K562 (cell line): ENCODE measurements around the gene ANAPC2. TPM values are rescaled to one million over a fixed set of nuclear protein-coding genes. Genes with fewer than 3 reads are reported as not detected.

Experiments used
- ATAC-seq: fragments of 200-7000 bp; cut with Tn5 transposase; 3 replicates; pipeline ENCODE4 v1.9.1; 2020; ENCODE audit warnings: moderate library complexity
- BruUV-seq: library from RNA; stranded (reverse); fragments of 400-500 nt; replicated peaks from 2 replicates; lab custom pipeline; 2021; lab: Mats Ljungman, UMichigan
- CTCF ChIA-PET: fragments of 300-600 bp; formaldehyde crosslinking; extraction: SDS; loops from one replicate; lab custom pipeline; 2021; ENCODE audit warnings: low intra/inter-chr PET ratio; lab: Yijun Ruan, JAX
- POLR2A ChIA-PET: fragments of 300-600, 350-650 bp; sonication (Branson Sonifier 250); formaldehyde crosslinking; extraction: SDS; loops from one replicate; lab custom pipeline; 2021; ENCODE audit warnings: antibody characterized with exemption, inconsistent platforms; lab: Yijun Ruan, JAX
- DNase-seq, 4 experiments: peaks; one replicate each; pipeline versions ENCODE4 v3.0.0 to v3.0.0-alpha.2; 2011 to 2018; ENCODE audit warnings: low spot score in 3 of 4, mixed read lengths in 3 of 4; ENCODE audit errors: extremely low read depth in 1 of 4
- FAIRE-seq: peaks from 2 replicates; lab custom pipeline; 2011; peaks lifted over from hg19 to GRCh38; lab: Jason Lieb, UNC
- H2AFZ ChIP-seq: 2 replicates; pipeline ENCODE4 v1.6.0; 2011; ENCODE audit warnings: low read depth, low read length, control low read depth, inconsistent platforms
- H3K27ac ChIP-seq: fragments of 200-600 bp; 3 replicates; pipeline ENCODE4 v1.8.0; 2011; ENCODE audit warnings: low read depth, mild to moderate bottlenecking, control low read depth, inconsistent platforms, low read length, moderate library complexity, mixed read lengths; ENCODE audit errors: extremely low read depth
- H3K27me3 ChIP-seq, 2 experiments: fragments of 300-600 bp in 1 of 2; 2 replicates in 1 of 2; 3 replicates in 1 of 2; pipeline versions ENCODE4 v1.6.0 to v1.8.0; 2011; ENCODE audit warnings: inconsistent platforms in 2 of 2, low read length in 2 of 2, mild to moderate bottlenecking in 1 of 2, mixed read lengths in 1 of 2, moderate library complexity in 1 of 2; ENCODE audit not compliant: control insufficient read depth in 2 of 2, insufficient read depth in 2 of 2
- H3K36me3 ChIP-seq: fragments of 300-600 bp; 3 replicates; pipeline ENCODE4 v1.8.0; 2011; ENCODE audit warnings: mild to moderate bottlenecking, low read length, inconsistent platforms; ENCODE audit not compliant: control insufficient read depth, insufficient read depth
- H3K4me1 ChIP-seq, 2 experiments: fragments of 200-600 bp in 1 of 2; replicated peaks in 1 of 2; 2 replicates in 1 of 2; 3 replicates in 1 of 2; pipeline versions ENCODE4 v1.5.1 to v1.8.0; 2011; ENCODE audit warnings: inconsistent platforms in 2 of 2, low read length in 2 of 2, mild to moderate bottlenecking in 1 of 2, mixed read lengths in 1 of 2, moderate library complexity in 1 of 2; ENCODE audit not compliant: control insufficient read depth in 2 of 2, insufficient read depth in 2 of 2
- H3K4me2 ChIP-seq: 2 replicates; pipeline ENCODE4 v1.6.1; 2011; ENCODE audit warnings: low read length, control low read depth, inconsistent platforms, mixed read lengths; ENCODE audit not compliant: insufficient read depth
- H3K4me3 ChIP-seq: fragments of 200-600 bp; sonication (generic), shearing (Covaris generic); 2 replicates; pipeline ENCODE4 v1.5.1; 2016; ENCODE audit warnings: control low read depth, inconsistent platforms
- H3K79me2 ChIP-seq: fragments of 200-600 bp; 3 replicates; pipeline ENCODE4 v1.8.0; 2011; ENCODE audit warnings: low read length, inconsistent platforms; ENCODE audit not compliant: control insufficient read depth, insufficient read depth
- H3K9ac ChIP-seq, 2 experiments: 2 replicates each; pipeline versions ENCODE4 v1.6.0 to v1.6.1; 2011; ENCODE audit warnings: low read depth in 2 of 2, low read length in 2 of 2, control low read depth in 1 of 2, inconsistent platforms in 1 of 2, mild to moderate bottlenecking in 1 of 2, mixed read lengths in 1 of 2; ENCODE audit not compliant: insufficient read depth in 1 of 2
- H3K9me1 ChIP-seq: one replicate; pipeline ENCODE4 v1.6.0; 2011; ENCODE audit warnings: inconsistent platforms, mild to moderate bottlenecking, low read length, moderate library complexity; ENCODE audit not compliant: control insufficient read depth, insufficient read depth
- H3K9me3 ChIP-seq: replicated peaks from 2 replicates; pipeline ENCODE4 v1.5.1; 2011; ENCODE audit warnings: low read depth, low read length, inconsistent platforms; ENCODE audit not compliant: control insufficient read depth, insufficient read depth
- H4K20me1 ChIP-seq: replicated peaks from 2 replicates; pipeline ENCODE4 v1.6.1; 2011; ENCODE audit warnings: low read length, inconsistent platforms, mixed read lengths; ENCODE audit not compliant: control insufficient read depth, insufficient read depth
- FOXA1 ChIP-seq: fragments of 450-650 bp; IDR thresholded peaks from 2 replicates; pipeline ENCODE4 v1.6.1; 2016; ENCODE audit warnings: mild to moderate bottlenecking, borderline replicate concordance
- POLR2G ChIP-seq: fragments of 200-400 bp; formaldehyde crosslinking; IDR thresholded peaks from 2 replicates; pipeline ENCODE4 v1.6.1; 2017; ENCODE audit warnings: low read depth, mild to moderate bottlenecking, antibody characterized with exemption, low read length, moderate library complexity
- ZNF282 ChIP-seq: sonication (generic); formaldehyde crosslinking; IDR thresholded peaks from 2 replicates; pipeline ENCODE4 v1.8.1; 2023; ENCODE audit warnings: missing genetic modification reagents
- WGBS: fragments of 100-300 bp; shearing (Covaris generic); methylation state at CpG from one replicate; pipeline ENCODE4 v1.1.6; 2016; ENCODE audit warnings: low coverage, mixed read lengths; ENCODE audit not compliant: insufficient coverage; ENCODE audit errors: missing lambda C conversion rate; 5-methylcytosine and 5-hydroxymethylcytosine counted together
- in situ Hi-C: fragments of 300-500 bp; cut with MboI; formaldehyde crosslinking; loops from 4 replicates; pipeline ENCODE4 v1.15.0; 2018; ENCODE audit warnings: inconsistent platforms, mixed read lengths
- intact Hi-C: fragments of 100-400 bp; cut with micrococcal nuclease; formaldehyde crosslinking; loops from 2 replicates; pipeline ENCODE4 v1.14.2; 2022
- polyA plus RNA-seq, 8 experiments: library from polyadenylated mRNA; depleted of rRNA in 4 of 8; stranded (reverse) in 5 of 8; unstranded in 3 of 8; fragments of >200 nt; fragmentation: Nextera tagmentation in 2 of 8; fragmentation: Illumina TruSeq in 1 of 8; extraction: Ambion mirVana in 2 of 8; extraction: Trizol in 1 of 8; gene quantifications; 2 replicates each; pipeline versions ENCODE4 v1.2.1 to v1.2.3, GENCODE V29; 2011 to 2014; ENCODE audit warnings: inconsistent platforms in 1 of 8, missing spikeins in 1 of 8
- total RNA-seq, 7 experiments: library from RNA; depleted of rRNA in 6 of 7; stranded (reverse); fragments of >200 nt in 6 of 7; fragmentation: Illumina TruSeq in 2 of 7; extraction: Trizol in 2 of 7; gene quantifications; 2 replicates each; pipeline versions ENCODE4 v1.2.1 to v1.2.3, GENCODE V29; 2011 to 2021; ENCODE audit warnings: low replicate concordance in 1 of 7
- TF ChIP-seq, protein P1 (sequence below), 3 experiments: fragments of 200-800 bp in 1 of 3; sonication (Bioruptor generic) in 1 of 3; sonication (generic) in 1 of 3; formaldehyde crosslinking in 1 of 3; IDR thresholded peaks; 2 replicates each; pipeline versions ENCODE4 v1.6.1 to v1.8.0; 2016 to 2022; ENCODE audit warnings: mild to moderate bottlenecking in 2 of 3, missing compliant biosample characterization in 2 of 3, missing genetic modification characterization in 2 of 3, missing genetic modification reagents in 1 of 3
- TF ChIP-seq, protein P2 (sequence below): fragments of 250-450 bp; sonication (Bioruptor Pico); IDR thresholded peaks from 2 replicates; pipeline ENCODE4 v1.8.0; 2021; ENCODE audit warnings: borderline replicate concordance, mild to moderate bottlenecking, moderate library complexity; ENCODE audit not compliant: poor library complexity, severe bottlenecking
- TF ChIP-seq, protein P3 (sequence below), 2 experiments: IDR thresholded peaks; 2 replicates each; pipeline ENCODE4 v1.6.1; 2011; ENCODE audit warnings: borderline replicate concordance in 1 of 2, control low read depth in 1 of 2, low read depth in 1 of 2, low read length in 1 of 2, mild to moderate bottlenecking in 1 of 2, mixed read lengths in 1 of 2, moderate library complexity in 1 of 2; ENCODE audit not compliant: insufficient read depth in 1 of 2, insufficient read length in 1 of 2, poor library complexity in 1 of 2, severe bottlenecking in 1 of 2; ENCODE audit errors: extremely low read depth in 1 of 2
- TF ChIP-seq, protein P4 (sequence below): sonication (generic); formaldehyde crosslinking; IDR thresholded peaks from 2 replicates; pipeline ENCODE4 v1.9.0; 2022; ENCODE audit warnings: mild to moderate bottlenecking, missing genetic modification reagents

ANAPC2 gene
- total and polyA plus RNA-seq, 9 of the 15 experiments (the other 6 are each of a cell fraction or from before 2014, with no cell fraction given) = 0.11 to 56.5 (median 17.1) TPM; not detected in 1

DNA sequence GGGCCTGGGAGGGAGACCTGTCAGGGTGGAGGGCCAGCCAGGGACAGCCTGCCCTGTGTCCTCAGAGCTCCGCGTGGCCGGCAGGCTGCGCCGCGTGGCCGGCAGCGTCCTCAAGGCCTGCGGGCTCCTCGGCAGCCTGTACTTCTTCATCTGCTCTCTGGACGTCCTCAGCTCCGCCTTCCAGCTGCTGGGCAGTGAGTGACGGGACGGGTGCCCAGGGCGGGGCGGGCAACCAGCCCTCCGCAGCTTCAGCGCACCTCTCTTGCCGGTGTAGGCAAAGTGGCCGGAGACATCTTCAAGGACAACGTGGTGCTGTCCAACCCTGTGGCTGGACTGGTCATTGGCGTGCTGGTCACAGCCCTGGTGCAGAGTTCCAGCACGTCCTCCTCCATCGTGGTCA lies 44.1 kb upstream of the ANAPC2 start:
- BruUV-seq = no TSS peak
- no peaks in the 10 kb centered on the region for H4K20me1 ChIP-seq
- H3K4me1 ChIP-seq = peaks cover 21 to 100% of the 10 kb centered on the region in 2 experiments
- H3K27me3 ChIP-seq = no peaks in the 10 kb centered on the region
- H3K27ac ChIP-seq = no peak overlapping the region
- no peaks in the 10 kb centered on the region for H3K9me3 ChIP-seq
- POLR2A ChIA-PET = interaction anchor here (0.5 to 1.1 kb wide), 3 partner anchors 8 to 137 kb away, joined by 3 to 6 read pairs (median 3); partner anchors contain the start of gene TUBB4B
- DNase-seq (no peak), ATAC-seq (no peak), FAIRE-seq (no peak)
- peaks cover 4% of the 10 kb centered on the region for H3K9me1 ChIP-seq
- no peak overlapping the region for H2AFZ ChIP-seq
- no peaks in the 10 kb centered on the region for H3K36me3 ChIP-seq
- H3K9ac ChIP-seq = peak overlapping the region in 1 of 2 experiments; percentile 10; a peak in 1 of 4 replicates
- WGBS = 70% methylated on average over 24 of the region's 24 CpGs
- H3K4me2 ChIP-seq = no peak overlapping the region
- CTCF ChIA-PET = no interaction called here
- in situ Hi-C loops = loop anchor here (25.0 kb wide), 1 partner anchor 445 kb away; the partner anchor contains the start of genes CCDC183 and TMEM141
- no peak overlapping the region for H3K4me3 ChIP-seq
- TF ChIP-seq, protein P1, sequence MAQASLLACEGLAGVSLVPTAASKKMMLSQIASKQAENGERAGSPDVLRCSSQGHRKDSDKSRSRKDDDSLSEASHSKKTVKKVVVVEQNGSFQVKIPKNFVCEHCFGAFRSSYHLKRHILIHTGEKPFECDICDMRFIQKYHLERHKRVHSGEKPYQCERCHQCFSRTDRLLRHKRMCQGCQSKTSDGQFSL (CRISPR knock-in tag; IDR thresholded peaks at IDR 0.05) = 0 out of 2 replicates have a peak, but pooled peaks have one; percentile 21
- TF ChIP-seq, protein P1 (tag; IDR thresholded peaks at IDR 0.05) = no peak
- TF ChIP-seq, protein P2, sequence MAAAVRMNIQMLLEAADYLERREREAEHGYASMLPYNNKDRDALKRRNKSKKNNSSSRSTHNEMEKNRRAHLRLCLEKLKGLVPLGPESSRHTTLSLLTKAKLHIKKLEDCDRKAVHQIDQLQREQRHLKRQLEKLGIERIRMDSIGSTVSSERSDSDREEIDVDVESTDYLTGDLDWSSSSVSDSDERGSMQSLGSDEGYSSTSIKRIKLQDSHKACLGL = no peak
- TF ChIP-seq, protein P3, sequence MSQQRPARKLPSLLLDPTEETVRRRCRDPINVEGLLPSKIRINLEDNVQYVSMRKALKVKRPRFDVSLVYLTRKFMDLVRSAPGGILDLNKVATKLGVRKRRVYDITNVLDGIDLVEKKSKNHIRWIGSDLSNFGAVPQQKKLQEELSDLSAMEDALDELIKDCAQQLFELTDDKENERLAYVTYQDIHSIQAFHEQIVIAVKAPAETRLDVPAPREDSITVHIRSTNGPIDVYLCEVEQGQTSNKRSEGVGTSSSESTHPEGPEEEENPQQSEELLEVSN (IDR thresholded peaks at IDR 0.05; ENCODE audit: borderline replicate concordance in 1 of 2, extremely low read depth in 1 of 2, insufficient read depth in 1 of 2, insufficient read length in 1 of 2, low read depth in 1 of 2, low read length in 1 of 2, poor library complexity in 1 of 2, severe bottlenecking in 1 of 2) = peak in 1 of 2 experiments; percentile 31
- TF ChIP-seq POLR2G (peak; percentile 4; the same call in 1 of the 2 replicates), ZNF282 (CRISPR knock-in tag) (no peak), FOXA1 (no peak)
- TF ChIP-seq, protein P4, sequence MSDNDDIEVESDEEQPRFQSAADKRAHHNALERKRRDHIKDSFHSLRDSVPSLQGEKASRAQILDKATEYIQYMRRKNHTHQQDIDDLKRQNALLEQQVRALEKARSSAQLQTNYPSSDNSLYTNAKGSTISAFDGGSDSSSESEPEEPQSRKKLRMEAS (CRISPR knock-in tag) = peak; percentile 41; the same call in 1 of the 2 replicates
- TF ChIP-seq, all 486 proteins: peak for 4
- intact Hi-C loops = no loop called here
- H3K79me2 ChIP-seq = no peaks in the 10 kb centered on the region; the same call in 2 of the 3 replicates
